ENCODE measurements around the gene BUD31. TPM values are rescaled to one million over a fixed set of nuclear protein-coding genes. Genes with fewer than 3 reads are reported as not detected.

The BUD31 gene
- total RNA-seq, 2 experiments from 2014 or later: 147 to 153 TPM

- Histone ChIP-seq H3K36me3 (ENCODE audit: insufficient read depth, low read length) (peaks cover 64% of the 10 kb centered on the region), H3K27me3 (ENCODE audit: control insufficient read depth in 1 of 2, insufficient read depth in 2 of 2, low read length in 2 of 2) (no peaks in the 10 kb centered on the region), H3K9me3 (ENCODE audit: control insufficient read depth in 1 of 2, insufficient read depth in 1 of 2, low read length in 2 of 2) (no peaks in the 10 kb centered on the region), H3K27ac (ENCODE audit: low read depth in 1 of 2, low read length in 2 of 2) (no peak overlapping the region), H3K4me3 (ENCODE audit: low read length) (no peak overlapping the region), H3K4me1 (ENCODE audit: insufficient read depth, low read length) (peaks cover 32% of the 10 kb centered on the region)
- DNase-seq (peak in 4 of 14 experiments; percentile 10 to 57 (median 32)), ATAC-seq (ENCODE audit: poor library complexity) (peak; percentile 63)
- CTCF ChIA-PET: no interaction called here
- intact Hi-C loops (cut with DNase I, micrococcal nuclease): no loop called here
- H3K36me3 Mint-ChIP-seq (ENCODE audit: low read depth): peaks cover 64% of the 10 kb centered on the region
- H3K4me3 Mint-ChIP-seq: no peak overlapping the region
- no peaks in the 10 kb centered on the region for H3K27me3 Mint-ChIP-seq
- H3K27ac Mint-ChIP-seq: peak overlapping the region; percentile 53
- no peaks in the 10 kb centered on the region for H3K9me3 Mint-ChIP-seq
- H3K4me1 Mint-ChIP-seq (ENCODE audit: low read depth): peaks cover 35% of the 10 kb centered on the region
- TF ChIP-seq CTCF (IDR thresholded peaks at IDR 0.05): peak; percentile 11
- POLR2A ChIA-PET: no interaction called here
These were observed 50.3 kb downstream of the BUD31 start for GRCh38 chr7:99459087-99459486.

GRCh38 chr7:99460651-99461050 is 51.9 kb downstream of the BUD31 start:
- Mint-ChIP-seq H3K4me3 (peak overlapping the region; percentile 25), H3K27me3 (no peaks in the 10 kb centered on the region), H3K9me3 (no peaks in the 10 kb centered on the region), H3K4me1 (ENCODE audit: low read depth) (peaks cover 45% of the 10 kb centered on the region), H3K27ac (peak overlapping the region; percentile 53), H3K36me3 (ENCODE audit: low read depth) (peaks cover 64% of the 10 kb centered on the region)
- H3K27ac ChIP-seq (ENCODE audit: low read depth in 1 of 2, low read length in 2 of 2): peak overlapping the region in 1 of 2 donors; percentile 11
- intact Hi-C loops (cut with DNase I, micrococcal nuclease): loop anchor here in 1 of 2 experiments (2.0 kb wide), 1 partner anchor 22 kb away; the partner anchor contains the start of genes CPSF4 and PTCD1
- no peak for TF ChIP-seq CTCF (IDR thresholded peaks at IDR 0.05)
- H3K9me3 ChIP-seq (ENCODE audit: control insufficient read depth in 1 of 2, insufficient read depth in 1 of 2, low read length in 2 of 2): no peaks in the 10 kb centered on the region
- H3K4me1 ChIP-seq (ENCODE audit: insufficient read depth, low read length): peaks cover 45% of the 10 kb centered on the region
- no peak for ATAC-seq (ENCODE audit: poor library complexity)
- H3K4me3 ChIP-seq (ENCODE audit: low read length): no peak overlapping the region
- no peak for DNase-seq
- ChIA-PET POLR2A (no interaction called here), CTCF (no interaction called here)
- peaks cover 58% of the 10 kb centered on the region for H3K36me3 ChIP-seq (ENCODE audit: insufficient read depth, low read length)
- no peaks in the 10 kb centered on the region for H3K27me3 ChIP-seq (ENCODE audit: control insufficient read depth in 1 of 2, insufficient read depth in 2 of 2, low read length in 2 of 2)

- Histone ChIP-seq H3K27me3 (ENCODE audit: control insufficient read depth in 1 of 2, insufficient read depth in 2 of 2, low read length in 2 of 2) (no peaks in the 10 kb centered on the region), H3K36me3 (ENCODE audit: insufficient read depth, low read length) (peaks cover 57% of the 10 kb centered on the region), H3K4me1 (ENCODE audit: insufficient read depth, low read length) (peaks cover 49% of the 10 kb centered on the region), H3K4me3 (ENCODE audit: low read length) (no peak overlapping the region), H3K27ac (ENCODE audit: low read depth in 1 of 2, low read length in 2 of 2) (peak overlapping the region in 1 of 2 donors; percentile 11), H3K9me3 (ENCODE audit: control insufficient read depth in 1 of 2, insufficient read depth in 1 of 2, low read length in 2 of 2) (no peaks in the 10 kb centered on the region)
- DNase-seq (no peak), ATAC-seq (ENCODE audit: poor library complexity) (no peak)
- H3K9me3 Mint-ChIP-seq: no peaks in the 10 kb centered on the region
- H3K27ac Mint-ChIP-seq: peak overlapping the region; percentile 53
- POLR2A ChIA-PET: no interaction called here
- no peaks in the 10 kb centered on the region for H3K27me3 Mint-ChIP-seq
- TF ChIP-seq CTCF (IDR thresholded peaks at IDR 0.05): no peak
- H3K36me3 Mint-ChIP-seq (ENCODE audit: low read depth): peaks cover 68% of the 10 kb centered on the region
- intact Hi-C loops (cut with DNase I, micrococcal nuclease): loop anchor here in 1 of 2 experiments (2.0 kb wide), 1 partner anchor 22 kb away; the partner anchor contains the start of genes CPSF4 and PTCD1
- H3K4me1 Mint-ChIP-seq (ENCODE audit: low read depth): peaks cover 50% of the 10 kb centered on the region
- CTCF ChIA-PET: no interaction called here
- no peak overlapping the region for H3K4me3 Mint-ChIP-seq
These were observed 52.5 kb downstream of the BUD31 start for GRCh38 chr7:99461221-99461620.

Measured in CD4-positive, alpha-beta T cell (primary cell).